DOHH2 (cell line): Measurements from ENCODE around the gene TMEM87B.

Experiments
- H3F3A ChIP-seq: fragments of 200-600 bp; sonication (generic), shearing (Covaris generic); 2 replicates; pipeline ENCODE4 v1.6.0; 2016; ENCODE audit warnings: antibody characterized with exemption, mild to moderate bottlenecking; ENCODE audit not compliant: control insufficient read depth, insufficient read depth
- H3K27ac ChIP-seq: fragments of 200-600 bp; sonication (generic); 2 replicates; pipeline ENCODE4 v1.5.1; 2014; ENCODE audit warnings: low read depth, mild to moderate bottlenecking, low read length, moderate library complexity
- H3K27me3 ChIP-seq: fragments of 200-600 bp; sonication (generic); 2 replicates; pipeline ENCODE4 v1.6.1; 2014; ENCODE audit warnings: mild to moderate bottlenecking, low read length, mixed read lengths; ENCODE audit not compliant: control insufficient read depth
- H3K36me3 ChIP-seq: fragments of 200-600 bp; sonication (generic); 2 replicates; pipeline ENCODE4 v1.6.1; 2014; ENCODE audit warnings: mild to moderate bottlenecking, low read length, moderate library complexity, mixed read lengths; ENCODE audit not compliant: control insufficient read depth
- H3K4me1 ChIP-seq: fragments of 200-600 bp; sonication (generic); 2 replicates; pipeline ENCODE4 v1.6.1; 2014; ENCODE audit warnings: mild to moderate bottlenecking, low read length, mixed read lengths; ENCODE audit not compliant: control insufficient read depth
- H3K4me2 ChIP-seq: fragments of 200-600 bp; sonication (generic); 2 replicates; pipeline ENCODE4 v1.6.0; 2014; ENCODE audit warnings: mild to moderate bottlenecking, low read length, moderate library complexity
- H3K4me3 ChIP-seq: fragments of 200-600 bp; sonication (generic); 2 replicates; pipeline ENCODE4 v1.5.1; 2014; ENCODE audit warnings: mild to moderate bottlenecking, low read length, mixed read lengths
- H3K79me2 ChIP-seq: fragments of 200-600 bp; sonication (generic); 2 replicates; pipeline ENCODE4 v1.6.1; 2014; ENCODE audit warnings: mild to moderate bottlenecking, low read length, mixed read lengths; ENCODE audit not compliant: control insufficient read depth
- H3K9me2 ChIP-seq: fragments of 200-600 bp; sonication (generic); replicated peaks from 2 replicates; pipeline ENCODE4 v1.6.1; 2014; ENCODE audit warnings: mild to moderate bottlenecking, low read length, mixed read lengths; ENCODE audit not compliant: control insufficient read depth
- H3K9me3 ChIP-seq: fragments of 200-600 bp; sonication (generic); 2 replicates; pipeline ENCODE4 v1.6.1; 2014; ENCODE audit warnings: antibody characterized with exemption, low read length, mixed read lengths; ENCODE audit not compliant: control insufficient read depth, insufficient read depth
- H4K20me1 ChIP-seq: fragments of 200-600 bp; sonication (generic); 2 replicates; pipeline ENCODE4 v1.6.0; 2014; ENCODE audit warnings: low read depth, mild to moderate bottlenecking, antibody characterized with exemption, low read length, moderate library complexity; ENCODE audit not compliant: control insufficient read depth, insufficient read depth
- CTCF ChIP-seq: fragments of 200-600 bp; sonication (generic); IDR thresholded peaks from one replicate; pipeline ENCODE4 v1.5.1; 2014; ENCODE audit warnings: antibody characterized with exemption, mild to moderate bottlenecking, low read depth, low read length; ENCODE audit not compliant: poor library complexity, severe bottlenecking
- EZH2phosphoT487 ChIP-seq: fragments of 200-600 bp; sonication (generic); IDR thresholded peaks from 2 replicates; pipeline ENCODE4 v1.6.1; 2017; ENCODE audit warnings: borderline replicate concordance, mild to moderate bottlenecking, antibody characterized with exemption, low read length, moderate library complexity, mixed read lengths

The TMEM87B gene, protein sequence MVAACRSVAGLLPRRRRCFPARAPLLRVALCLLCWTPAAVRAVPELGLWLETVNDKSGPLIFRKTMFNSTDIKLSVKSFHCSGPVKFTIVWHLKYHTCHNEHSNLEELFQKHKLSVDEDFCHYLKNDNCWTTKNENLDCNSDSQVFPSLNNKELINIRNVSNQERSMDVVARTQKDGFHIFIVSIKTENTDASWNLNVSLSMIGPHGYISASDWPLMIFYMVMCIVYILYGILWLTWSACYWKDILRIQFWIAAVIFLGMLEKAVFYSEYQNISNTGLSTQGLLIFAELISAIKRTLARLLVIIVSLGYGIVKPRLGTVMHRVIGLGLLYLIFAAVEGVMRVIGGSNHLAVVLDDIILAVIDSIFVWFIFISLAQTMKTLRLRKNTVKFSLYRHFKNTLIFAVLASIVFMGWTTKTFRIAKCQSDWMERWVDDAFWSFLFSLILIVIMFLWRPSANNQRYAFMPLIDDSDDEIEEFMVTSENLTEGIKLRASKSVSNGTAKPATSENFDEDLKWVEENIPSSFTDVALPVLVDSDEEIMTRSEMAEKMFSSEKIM

DNA sequence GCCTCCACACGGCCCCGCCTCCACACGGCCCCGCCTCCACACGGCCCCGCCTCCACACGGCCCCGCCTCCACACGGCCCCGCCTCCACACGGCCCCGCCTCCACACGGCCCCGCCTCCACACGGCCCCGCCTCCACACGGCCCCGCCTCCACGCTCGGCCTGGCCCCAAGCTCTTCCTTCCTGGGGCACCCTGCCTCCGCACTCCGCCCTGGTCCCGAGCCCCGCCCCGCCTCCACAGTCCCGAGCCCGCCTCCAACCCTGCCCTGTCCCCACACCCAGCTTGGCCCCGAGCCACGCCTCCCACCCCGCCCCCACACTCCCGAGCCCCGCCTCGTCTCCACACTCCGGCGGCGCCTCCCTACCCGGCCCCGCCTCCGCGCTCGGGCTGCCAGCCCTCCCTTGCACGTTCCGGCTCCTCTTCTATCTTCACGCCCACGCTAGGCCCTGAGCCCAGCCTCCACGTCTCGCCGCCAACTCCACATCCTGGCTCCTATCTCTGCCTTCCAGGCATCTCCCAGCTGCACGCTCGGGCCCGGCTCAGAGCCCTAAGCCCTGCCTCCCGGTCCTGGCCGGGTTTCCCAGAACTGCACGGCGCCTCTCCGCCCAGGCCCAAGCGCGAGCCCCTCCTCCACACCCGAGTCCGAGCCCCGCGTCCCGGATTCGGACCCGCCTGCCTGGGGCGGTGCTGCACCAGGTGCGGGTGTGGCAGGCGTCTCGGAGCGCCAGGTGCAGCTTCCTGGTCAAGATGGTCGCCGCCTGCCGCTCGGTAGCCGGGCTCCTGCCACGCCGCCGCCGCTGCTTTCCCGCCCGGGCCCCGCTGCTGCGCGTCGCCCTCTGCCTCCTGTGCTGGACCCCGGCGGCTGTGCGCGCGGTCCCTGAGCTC is at the start of gene TMEM87B:
Gene TMEM87B (plus strand): TSS at position 423 of the 883 bp plus-strand sequence. CDS start 323 bp downstream, at position 746.
- Histone ChIP-seq H3K4me3 (peak within 1 kb of the TSS; percentile 84), H3F3A (peaks cover 10% of the 10 kb centered on the region; the same call in 1 of the 2 replicates), H3K27ac (peak within 1 kb of the TSS; percentile 53), H3K9me2 (no peaks in the 10 kb centered on the region), H3K36me3 (peaks cover 10% of the 10 kb centered on the region), H3K79me2 (peaks cover 36% of the 10 kb centered on the region), H4K20me1 (peaks cover 11% of the 10 kb centered on the region; the same call in 1 of the 2 replicates), H3K4me2 (peak within 1 kb of the TSS; percentile 73), H3K9me3 (no peaks in the 10 kb centered on the region), H3K27me3 (no peaks in the 10 kb centered on the region), H3K4me1 (peaks cover 26% of the 10 kb centered on the region)
- TF ChIP-seq EZH2phosphoT487 (no peak), CTCF (no peak)

GRCh38 chr2:112005406-112006075 is 49.5 kb upstream of the TMEM87B start:
- no peak overlapping the region for H3K4me3 ChIP-seq
- no peak overlapping the region for H3K4me2 ChIP-seq
- no peak overlapping the region for H3K27ac ChIP-seq

More at GRCh38 chr2:112005406-112006075, 49.5 kb upstream of the TMEM87B start:
- H3K27me3 ChIP-seq, result 0 out of 2 replicates have a peak, but pooled peaks cover 5% of the 10 kb centered on the region
- peaks cover 8% of the 10 kb centered on the region for H3F3A ChIP-seq
- no peaks in the 10 kb centered on the region for H4K20me1 ChIP-seq
- no peaks in the 10 kb centered on the region for H3K36me3 ChIP-seq
- H3K79me2 ChIP-seq, result no peaks in the 10 kb centered on the region
- TF ChIP-seq EZH2phosphoT487 (no peak), CTCF (no peak)
- H3K9me3 ChIP-seq, result no peaks in the 10 kb centered on the region
- no peaks in the 10 kb centered on the region for H3K9me2 ChIP-seq
- peaks cover 16% of the 10 kb centered on the region for H3K4me1 ChIP-seq
